H1 (cell line): ENCODE measurements around the gene FOXK1. TPM values are rescaled to one million over a fixed set of nuclear protein-coding genes. Genes with fewer than 3 reads are reported as not detected.

Experiments used
- CTCF ChIA-PET: fragments of 300-600 bp; sonication (Branson Sonifier 250); formaldehyde crosslinking; loops from one replicate; lab custom pipeline; 2021; ENCODE audit not compliant: partially characterized antibody; lab: Charles Lee
- POLR2A ChIA-PET: fragments of 300-600 bp; sonication (Branson Sonifier 250); formaldehyde crosslinking; loops from one replicate; lab custom pipeline; 2021; ENCODE audit warnings: inconsistent platforms; ENCODE audit not compliant: partially characterized antibody; lab: Charles Lee
- DNase-seq, 2 experiments: peaks; one replicate each; pipeline versions ENCODE4 v3.0.0 to v3.0.0-alpha.2; 2010 to 2022; ENCODE audit warnings: low spot score in 2 of 2, low read depth in 1 of 2, mixed read lengths in 1 of 2
- FAIRE-seq: peaks from 2 replicates; lab custom pipeline; 2011; peaks lifted over from hg19 to GRCh38; lab: Jason Lieb, UNC
- H2AFZ ChIP-seq: 2 replicates; pipeline ENCODE4 v1.8.1; 2012; ENCODE audit warnings: low read length, inconsistent platforms
- H2AK5ac ChIP-seq: 2 replicates; pipeline ENCODE4 v1.6.1; 2013; ENCODE audit warnings: low read depth, low read length
- H2BK120ac ChIP-seq: replicated peaks from 2 replicates; pipeline ENCODE3; 2013; ENCODE audit warnings: low read depth, low read length, inconsistent platforms
- H2BK12ac ChIP-seq: 2 replicates; pipeline ENCODE4 v1.6.1; 2013; ENCODE audit warnings: low read depth, low read length
- H2BK15ac ChIP-seq: 2 replicates; pipeline ENCODE4 v1.6.1; 2013; ENCODE audit warnings: low read length
- H2BK20ac ChIP-seq: 2 replicates; pipeline ENCODE4 v1.6.1; 2013; ENCODE audit warnings: low read length
- H2BK5ac ChIP-seq: 2 replicates; pipeline ENCODE4 v1.6.1; 2013; ENCODE audit warnings: low read depth, low read length
- H3K14ac ChIP-seq: 2 replicates; pipeline ENCODE4 v1.6.1; 2013; ENCODE audit warnings: inconsistent platforms; ENCODE audit not compliant: insufficient read length
- H3K18ac ChIP-seq: 2 replicates; pipeline ENCODE4 v1.6.1; 2013; ENCODE audit warnings: low read length; ENCODE audit errors: extremely low read depth
- H3K23ac ChIP-seq: 2 replicates; pipeline ENCODE4 v1.6.1; 2013; ENCODE audit warnings: inconsistent platforms; ENCODE audit not compliant: insufficient read length
- H3K23me2 ChIP-seq: 2 replicates; pipeline ENCODE4 v1.6.1; 2013; ENCODE audit warnings: low read depth, low read length
- H3K27ac ChIP-seq: 2 replicates; pipeline ENCODE4 v1.6.1; 2011; ENCODE audit warnings: low read depth, low read length, inconsistent platforms
- H3K27me3 ChIP-seq, 4 experiments: replicated peaks in 1 of 4; 1 replicate in 1 of 4; 2 replicates in 3 of 4; pipeline versions ENCODE4 v1.6.1 to v1.8.1; 2011 to 2013; ENCODE audit warnings: low read length in 3 of 4, mild to moderate bottlenecking in 3 of 4, inconsistent platforms in 2 of 4, mixed read lengths in 2 of 4, moderate library complexity in 1 of 4; ENCODE audit not compliant: control insufficient read depth in 3 of 4, insufficient read depth in 3 of 4; ENCODE audit errors: extremely low read depth in 1 of 4
- H3K36me3 ChIP-seq, 4 experiments: 2 replicates each; pipeline versions ENCODE4 v1.6.1 to v1.8.1; 2011 to 2013; ENCODE audit warnings: mild to moderate bottlenecking in 4 of 4, low read length in 3 of 4, moderate library complexity in 2 of 4, control low read depth in 1 of 4, inconsistent platforms in 1 of 4; ENCODE audit not compliant: insufficient read depth in 4 of 4, control insufficient read depth in 2 of 4
- H3K4ac ChIP-seq: replicated peaks from 2 replicates; pipeline ENCODE3; 2013; ENCODE audit warnings: low read length, low read depth, mixed read lengths, inconsistent platforms; ENCODE audit not compliant: insufficient read length
- H3K4me1 ChIP-seq, 4 experiments: replicated peaks in 1 of 4; 1 replicate in 1 of 4; 2 replicates in 3 of 4; pipeline versions ENCODE4 v1.6.1 to v1.8.1; 2011 to 2013; ENCODE audit warnings: low read length in 3 of 4, inconsistent platforms in 2 of 4, mixed read lengths in 1 of 4; ENCODE audit not compliant: insufficient read depth in 4 of 4, control insufficient read depth in 3 of 4
- H3K4me2 ChIP-seq, 2 experiments: 2 replicates each; pipeline versions ENCODE4 v1.6.1 to v1.8.1; 2011 to 2013; ENCODE audit warnings: low read depth in 2 of 2, low read length in 2 of 2, control low read depth in 1 of 2, inconsistent platforms in 1 of 2, mild to moderate bottlenecking in 1 of 2; ENCODE audit not compliant: insufficient read depth in 1 of 2
- H3K4me3 ChIP-seq, 4 experiments: fragments of 200-600, 300-600 bp in 1 of 4; sonication (generic), shearing (Covaris generic), sonication (Bioruptor Twin) in 1 of 4; 2 replicates each; pipeline versions ENCODE4 v1.5.1 to v1.8.1; 2011 to 2016; ENCODE audit warnings: low read length in 4 of 4, low read depth in 3 of 4, control low read depth in 2 of 4, inconsistent platforms in 2 of 4, mild to moderate bottlenecking in 2 of 4, mixed read lengths in 1 of 4, moderate library complexity in 1 of 4; ENCODE audit not compliant: insufficient read depth in 2 of 4; ENCODE audit errors: extremely low read depth in 1 of 4
- H3K56ac ChIP-seq: replicated peaks from 2 replicates; pipeline ENCODE3; 2013; ENCODE audit warnings: low read depth, mild to moderate bottlenecking, mixed read lengths, low read length, inconsistent platforms; ENCODE audit not compliant: insufficient read length
- H3K79me1 ChIP-seq: 2 replicates; pipeline ENCODE4 v1.6.1; 2013; ENCODE audit warnings: low read depth, low read length, control low read depth
- H3K79me2 ChIP-seq, 2 experiments: 2 replicates each; pipeline versions ENCODE4 v1.6.1 to v1.8.1; 2012 to 2013; ENCODE audit warnings: low read length in 2 of 2, mild to moderate bottlenecking in 2 of 2, inconsistent platforms in 1 of 2; ENCODE audit not compliant: insufficient read depth in 2 of 2, control insufficient read depth in 1 of 2
- H3K9ac ChIP-seq, 4 experiments: replicated peaks in 1 of 4; 1 replicate in 1 of 4; 2 replicates in 3 of 4; pipeline versions ENCODE4 v1.6.1 to v1.8.1; 2011 to 2013; ENCODE audit warnings: low read depth in 3 of 4, low read length in 3 of 4, control low read depth in 2 of 4, mild to moderate bottlenecking in 2 of 4, moderate library complexity in 2 of 4, inconsistent platforms in 1 of 4; ENCODE audit errors: extremely low read depth in 1 of 4
- H3K9me3 ChIP-seq, 2 experiments: 2 replicates each; pipeline versions ENCODE4 v1.6.1 to v1.8.1; 2012 to 2013; ENCODE audit warnings: mild to moderate bottlenecking in 2 of 2, moderate library complexity in 2 of 2, control low read depth in 1 of 2, inconsistent platforms in 1 of 2, low read depth in 1 of 2, low read length in 1 of 2, mixed read lengths in 1 of 2; ENCODE audit not compliant: insufficient read depth in 2 of 2
- H4K20me1 ChIP-seq, 2 experiments: replicated peaks in 1 of 2; 2 replicates each; pipeline versions ENCODE3 to v1.8.1; 2011 to 2013; ENCODE audit warnings: inconsistent platforms in 2 of 2, low read length in 2 of 2, mild to moderate bottlenecking in 1 of 2; ENCODE audit not compliant: insufficient read depth in 2 of 2, control insufficient read depth in 1 of 2
- H4K5ac ChIP-seq: 2 replicates; pipeline ENCODE4 v1.6.1; 2013; ENCODE audit warnings: low read length, low read depth, mixed read lengths, inconsistent platforms; ENCODE audit not compliant: insufficient read length
- H4K8ac ChIP-seq: 2 replicates; pipeline ENCODE4 v1.8.0; 2013; ENCODE audit warnings: mild to moderate bottlenecking, moderate library complexity, low read length, inconsistent platforms; ENCODE audit not compliant: insufficient read depth; ENCODE audit errors: extremely low read depth
- H4K91ac ChIP-seq: replicated peaks from 2 replicates; pipeline ENCODE3; 2013; ENCODE audit warnings: low read length, mixed read lengths, inconsistent platforms; ENCODE audit not compliant: insufficient read length
- ASH2L ChIP-seq: fragments of 200-600, 300-600 bp; sonication (generic); IDR thresholded peaks from one replicate; pipeline ENCODE4 v1.7.1; 2017; ENCODE audit warnings: low read length
- E2F6 ChIP-seq: IDR thresholded peaks from 2 replicates; pipeline ENCODE4 v1.6.1; 2012; ENCODE audit warnings: inconsistent platforms
- FOSL1 ChIP-seq: IDR thresholded peaks from 2 replicates; pipeline ENCODE4 v1.6.1; 2011; ENCODE audit warnings: mild to moderate bottlenecking, low read depth, low read length, moderate library complexity; ENCODE audit not compliant: insufficient read depth
- JUN ChIP-seq: IDR thresholded peaks from 2 replicates; pipeline ENCODE4 v1.6.1; 2011; ENCODE audit warnings: low read depth, mild to moderate bottlenecking, improper control_type of control experiment, low read length
- JUND ChIP-seq: IDR thresholded peaks from 2 replicates; pipeline ENCODE4 v1.6.1; 2011; ENCODE audit warnings: mild to moderate bottlenecking, improper control_type of control experiment, low read length
- KDM4A ChIP-seq: IDR thresholded peaks from one replicate; pipeline ENCODE4 v1.7.1; 2012; ENCODE audit warnings: low read depth, mild to moderate bottlenecking, moderate library complexity, low read length, inconsistent platforms; ENCODE audit not compliant: severe bottlenecking
- RBBP5 ChIP-seq: IDR thresholded peaks from 2 replicates; pipeline ENCODE4 v1.7.1; 2012; ENCODE audit warnings: low read depth, mild to moderate bottlenecking, inconsistent platforms, low read length, moderate library complexity, borderline replicate concordance
- RNF2 ChIP-seq: fragments of 200-900, 300-1000 bp; sonication (generic); IDR thresholded peaks from 2 replicates; pipeline ENCODE4 v1.7.1; 2016; ENCODE audit warnings: borderline replicate concordance, low read depth, mild to moderate bottlenecking, antibody characterized with exemption, low read length; ENCODE audit not compliant: poor library complexity, severe bottlenecking; ENCODE audit errors: missing control alignments
- TAF7 ChIP-seq: optimal IDR thresholded peaks from 2 replicates; pipeline ENCODE3; 2011; ENCODE audit warnings: low read depth, mild to moderate bottlenecking, inconsistent platforms, low read length, moderate library complexity, borderline replicate concordance
- TCF12 ChIP-seq: IDR thresholded peaks from 2 replicates; pipeline ENCODE4 v1.6.1; 2011; ENCODE audit warnings: low read depth, mild to moderate bottlenecking, low read length
- USF2 ChIP-seq: IDR thresholded peaks from 2 replicates; pipeline ENCODE4 v1.6.1; 2011; ENCODE audit warnings: low read length, improper control_type of control experiment
- YY1 ChIP-seq: IDR thresholded peaks from 2 replicates; pipeline ENCODE4 v1.6.1; 2011; ENCODE audit warnings: low read depth, mild to moderate bottlenecking, low read length
- WGBS, 2 experiments: shearing (Covaris generic) in 1 of 2; methylation state at CpG; one replicate each; pipeline versions ENCODE4 v1.1.6 to v1.1.7; 2013 to 2015; ENCODE audit warnings: low lambda C conversion rate in 2 of 2, mixed read lengths in 2 of 2, inconsistent platforms in 1 of 2, low coverage in 1 of 2, missing lambda C conversion rate in 1 of 2; ENCODE audit not compliant: insufficient replicate concordance in 2 of 2, insufficient coverage in 1 of 2, insufficient read length in 1 of 2; ENCODE audit errors: extremely low coverage in 1 of 2, missing lambda C conversion rate in 1 of 2; 5-methylcytosine and 5-hydroxymethylcytosine counted together
- polyA plus RNA-seq, 7 experiments: library from polyadenylated mRNA; depleted of rRNA in 3 of 7; stranded (reverse) in 5 of 7; unstranded in 2 of 7; fragments of >200 nt in 5 of 7; fragments of 200-250 nt in 2 of 7; gene quantifications; 1 replicate in 5 of 7; 2 replicates in 1 of 7; 4 replicates in 1 of 7; pipeline versions ENCODE4 v1.2.1 to v1.2.3, GENCODE V29; 2011 to 2013; ENCODE audit warnings: missing spikeins in 2 of 7, mixed read lengths in 2 of 7
- total RNA-seq: library from RNA; stranded (reverse); fragmentation: NEBNext Ultra II Directional; extraction: Animal tissue kit (Norgen Biotek cat#: 25700); gene quantifications from 2 replicates; pipeline ENCODE4 v1.2.1, GENCODE V29; 2021

The FOXK1 gene
- total and polyA plus RNA-seq, 2 of the 8 experiments (the other 6 are each of a cell fraction or from before 2014, with no cell fraction given) = 2.0 to 8.5 TPM

GRCh38 chr7:4808026-4808425 is 125.9 kb downstream of the FOXK1 start:
- H4K91ac ChIP-seq = no peak overlapping the region
- H3K4me3 ChIP-seq = no peak overlapping the region
- DNase-seq (no peak), FAIRE-seq (no peak)
- no peak overlapping the region for H4K8ac ChIP-seq
- ChIA-PET POLR2A (interaction anchor here (0.6 kb wide), 1 partner anchor 278 kb away, joined by 4 read pairs; no protein-coding TSS in a partner anchor), CTCF (interaction anchor here (1.1 to 2.2 kb wide), 2 partner anchors 10 to 16 kb away, joined by 7 read pairs; no protein-coding TSS in a partner anchor)
- no peaks in the 10 kb centered on the region for H3K36me3 ChIP-seq
- H3K9me3 ChIP-seq = no peaks in the 10 kb centered on the region
- no peaks in the 10 kb centered on the region for H3K79me2 ChIP-seq
- H3K4ac ChIP-seq = no peak overlapping the region
- no peak overlapping the region for H2BK120ac ChIP-seq
- H2AFZ ChIP-seq = no peak overlapping the region
- H3K79me1 ChIP-seq = no peaks in the 10 kb centered on the region
- H3K27me3 ChIP-seq = no peaks in the 10 kb centered on the region
- no peak overlapping the region for H3K9ac ChIP-seq
- no peak overlapping the region for H3K23ac ChIP-seq
- H3K27ac ChIP-seq = no peak overlapping the region
- H4K20me1 ChIP-seq = no peaks in the 10 kb centered on the region
- WGBS, 2 experiments = 54% methylated on average over 5 of the region's 5 CpGs; no CpG with 5 or more reads in 1 of the 2 experiments
- no peak overlapping the region for H2BK5ac ChIP-seq
- H3K14ac ChIP-seq = no peak overlapping the region
- TF ChIP-seq YY1 (no peak), FOSL1 (no peak), RBBP5 (no peak), TAF7 (no peak), JUND (no peak), USF2 (no peak), TCF12 (no peak), KDM4A (no peak), E2F6 (no peak), ASH2L (no peak), JUN (no peak), RNF2 (no peak)
- no peak overlapping the region for H3K18ac ChIP-seq
- no peaks in the 10 kb centered on the region for H3K23me2 ChIP-seq
- no peak overlapping the region for H2BK15ac ChIP-seq
- no peak overlapping the region for H2BK20ac ChIP-seq
- no peak overlapping the region for H3K56ac ChIP-seq
- H4K5ac ChIP-seq = no peak overlapping the region
- H3K4me2 ChIP-seq = no peak overlapping the region
- H2BK12ac ChIP-seq = no peak overlapping the region
- no peak overlapping the region for H2AK5ac ChIP-seq
- H3K4me1 ChIP-seq = peaks cover 0 to 7% (median 1%) of the 10 kb centered on the region in 4 experiments; a peak in 1 of 7 replicates
